ENCODE results near the gene UBA1. TPM values are rescaled to one million over a fixed set of nuclear protein-coding genes. Genes with fewer than 3 reads are reported as not detected.

UBA1 gene
- total and polyA plus RNA-seq, 2 donors: 80.4 to 99.8 TPM

- WGBS: 88% methylated on average over 9 of the region's 9 CpGs
- peaks cover 91% of the 10 kb centered on the region in 2 donors for H3K36me3 ChIP-seq (ENCODE audit: control insufficient read depth in 2 of 2, insufficient read depth in 2 of 2, low read length in 1 of 2)
- no peak overlapping the region for H3K27ac ChIP-seq (ENCODE audit: low read depth in 1 of 2, low read length in 1 of 2)
- H3K4me1 ChIP-seq (ENCODE audit: control insufficient read depth in 2 of 2, insufficient read depth in 2 of 2, low read length in 2 of 2): peaks cover 0 to 8% of the 10 kb centered on the region in 2 donors
- H3K4me3 ChIP-seq (ENCODE audit: low read length in 2 of 2): no peak overlapping the region
- DNase-seq (ENCODE audit: low read depth in 6 of 9, low spot score in 9 of 9): no peak
- no peaks in the 10 kb centered on the region for H3K27me3 ChIP-seq (ENCODE audit: control insufficient read depth in 2 of 2, insufficient read depth in 1 of 2, low read length in 1 of 2)
- H3K9me3 ChIP-seq (ENCODE audit: control insufficient read depth in 2 of 2, insufficient read depth in 1 of 2, low read length in 1 of 2): no peaks in the 10 kb centered on the region
Observed at GRCh38 chrX:47201345-47201944, 7.8 kb downstream of the UBA1 start.

GRCh38 chrX:47202316-47202715, 8.7 kb downstream of the UBA1 start:
- no peak overlapping the region for H3K4me3 ChIP-seq (ENCODE audit: low read length in 2 of 2)
- H3K9me3 ChIP-seq (ENCODE audit: control insufficient read depth in 2 of 2, insufficient read depth in 1 of 2, low read length in 1 of 2): no peaks in the 10 kb centered on the region
- H3K27me3 ChIP-seq (ENCODE audit: control insufficient read depth in 2 of 2, insufficient read depth in 1 of 2, low read length in 1 of 2): no peaks in the 10 kb centered on the region
- H3K36me3 ChIP-seq (ENCODE audit: control insufficient read depth in 2 of 2, insufficient read depth in 2 of 2, low read length in 1 of 2): peaks cover 85 to 91% of the 10 kb centered on the region in 2 donors
- 99% methylated on average over 11 of the region's 11 CpGs for WGBS
- peaks cover 0 to 4% of the 10 kb centered on the region in 2 donors for H3K4me1 ChIP-seq (ENCODE audit: control insufficient read depth in 2 of 2, insufficient read depth in 2 of 2, low read length in 2 of 2)
- H3K27ac ChIP-seq (ENCODE audit: low read depth in 1 of 2, low read length in 1 of 2): no peak overlapping the region
- no peak for DNase-seq (ENCODE audit: low read depth in 6 of 9, low spot score in 9 of 9)

DNA sequence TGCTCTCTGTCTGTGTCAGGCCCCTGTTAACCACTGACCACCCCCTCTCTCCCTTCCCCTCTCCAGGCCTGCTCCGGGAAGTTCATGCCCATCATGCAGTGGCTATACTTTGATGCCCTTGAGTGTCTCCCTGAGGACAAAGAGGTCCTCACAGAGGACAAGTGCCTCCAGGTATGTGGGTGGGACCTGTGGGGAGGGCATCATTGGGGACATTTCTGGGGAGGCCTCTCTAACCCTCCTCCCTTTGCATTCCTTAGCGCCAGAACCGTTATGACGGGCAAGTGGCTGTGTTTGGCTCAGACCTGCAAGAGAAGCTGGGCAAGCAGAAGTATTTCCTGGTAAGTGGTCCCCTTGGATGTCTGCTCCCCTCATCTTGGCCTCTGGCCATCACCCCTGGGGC, 9.2 kb downstream of the UBA1 start:
- no peak for DNase-seq (ENCODE audit: low read depth in 6 of 9, low spot score in 9 of 9)

DNA sequence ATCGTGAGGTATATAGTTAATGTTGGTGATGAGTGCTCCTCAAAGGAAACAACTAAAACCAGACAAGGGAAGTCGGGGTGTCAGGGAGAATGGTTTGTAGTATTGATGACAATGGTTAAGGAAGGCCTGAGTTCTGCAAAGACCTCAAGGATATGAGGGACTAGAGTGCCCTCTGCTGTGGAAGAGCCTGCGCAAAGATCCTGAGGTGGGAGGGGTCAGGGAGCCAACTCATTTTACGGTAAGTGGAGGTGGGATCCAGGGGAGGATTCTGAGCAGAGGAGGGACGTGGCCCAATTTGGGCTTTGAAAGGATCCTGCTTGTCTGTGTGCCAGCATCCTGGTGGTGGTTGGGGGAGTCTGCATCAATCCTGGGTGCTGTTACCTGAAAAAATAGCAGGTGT, 11.3 kb downstream of the UBA1 start:
- no peak for DNase-seq (ENCODE audit: low read depth in 6 of 9, low spot score in 9 of 9)
- Histone ChIP-seq H3K27me3 (ENCODE audit: control insufficient read depth in 2 of 2, insufficient read depth in 1 of 2, low read length in 1 of 2) (no peaks in the 10 kb centered on the region), H3K9me3 (ENCODE audit: control insufficient read depth in 2 of 2, insufficient read depth in 1 of 2, low read length in 1 of 2) (no peaks in the 10 kb centered on the region), H3K4me3 (ENCODE audit: low read length in 2 of 2) (no peak overlapping the region), H3K27ac (ENCODE audit: low read depth in 1 of 2, low read length in 1 of 2) (no peak overlapping the region), H3K36me3 (ENCODE audit: control insufficient read depth in 2 of 2, insufficient read depth in 2 of 2, low read length in 1 of 2) (peaks cover 81 to 89% of the 10 kb centered on the region in 2 donors), H3K4me1 (ENCODE audit: control insufficient read depth in 2 of 2, insufficient read depth in 2 of 2, low read length in 2 of 2) (no peaks in the 10 kb centered on the region)
- 93% methylated on average over 5 of the region's 5 CpGs for WGBS

More for the DNA sequence above, 9.2 kb downstream of the UBA1 start:
- H3K4me3 ChIP-seq (ENCODE audit: low read length in 2 of 2): no peak overlapping the region
- H3K4me1 ChIP-seq (ENCODE audit: control insufficient read depth in 2 of 2, insufficient read depth in 2 of 2, low read length in 2 of 2): no peaks in the 10 kb centered on the region
- H3K27me3 ChIP-seq (ENCODE audit: control insufficient read depth in 2 of 2, insufficient read depth in 1 of 2, low read length in 1 of 2): no peaks in the 10 kb centered on the region
- H3K27ac ChIP-seq (ENCODE audit: low read depth in 1 of 2, low read length in 1 of 2): no peak overlapping the region
- 71% methylated on average over 4 of the region's 4 CpGs for WGBS
- H3K9me3 ChIP-seq (ENCODE audit: control insufficient read depth in 2 of 2, insufficient read depth in 1 of 2, low read length in 1 of 2): no peaks in the 10 kb centered on the region
- peaks cover 86 to 91% of the 10 kb centered on the region in 2 donors for H3K36me3 ChIP-seq (ENCODE audit: control insufficient read depth in 2 of 2, insufficient read depth in 2 of 2, low read length in 1 of 2)

DNA sequence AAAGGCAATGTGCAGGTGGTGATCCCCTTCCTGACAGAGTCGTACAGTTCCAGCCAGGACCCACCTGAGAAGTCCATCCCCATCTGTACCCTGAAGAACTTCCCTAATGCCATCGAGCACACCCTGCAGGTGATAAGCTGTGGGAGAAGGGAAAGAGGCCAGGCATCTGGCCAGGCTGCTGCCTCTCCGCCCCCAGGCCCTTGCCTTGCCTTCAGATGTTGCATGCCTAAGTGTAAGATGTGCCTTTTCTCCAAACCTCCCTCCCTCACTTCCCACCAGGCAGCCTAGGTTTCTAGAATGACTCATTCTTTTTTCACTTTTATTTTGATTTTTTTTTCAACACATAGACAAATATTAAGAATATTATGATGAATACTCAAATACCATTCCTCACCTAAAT, 12.7 kb downstream of the UBA1 start:
- 92% methylated on average over 3 of the region's 3 CpGs for WGBS
- Histone ChIP-seq H3K4me1 (ENCODE audit: control insufficient read depth in 2 of 2, insufficient read depth in 2 of 2, low read length in 2 of 2) (no peaks in the 10 kb centered on the region), H3K4me3 (ENCODE audit: low read length in 2 of 2) (no peak overlapping the region), H3K9me3 (ENCODE audit: control insufficient read depth in 2 of 2, insufficient read depth in 1 of 2, low read length in 1 of 2) (no peaks in the 10 kb centered on the region), H3K36me3 (ENCODE audit: control insufficient read depth in 2 of 2, insufficient read depth in 2 of 2, low read length in 1 of 2) (peaks cover 80 to 89% of the 10 kb centered on the region in 2 donors), H3K27me3 (ENCODE audit: control insufficient read depth in 2 of 2, insufficient read depth in 1 of 2, low read length in 1 of 2) (no peaks in the 10 kb centered on the region), H3K27ac (ENCODE audit: low read depth in 1 of 2, low read length in 1 of 2) (no peak overlapping the region)
- no peak for DNase-seq (ENCODE audit: low read depth in 6 of 9, low spot score in 9 of 9)

DNA sequence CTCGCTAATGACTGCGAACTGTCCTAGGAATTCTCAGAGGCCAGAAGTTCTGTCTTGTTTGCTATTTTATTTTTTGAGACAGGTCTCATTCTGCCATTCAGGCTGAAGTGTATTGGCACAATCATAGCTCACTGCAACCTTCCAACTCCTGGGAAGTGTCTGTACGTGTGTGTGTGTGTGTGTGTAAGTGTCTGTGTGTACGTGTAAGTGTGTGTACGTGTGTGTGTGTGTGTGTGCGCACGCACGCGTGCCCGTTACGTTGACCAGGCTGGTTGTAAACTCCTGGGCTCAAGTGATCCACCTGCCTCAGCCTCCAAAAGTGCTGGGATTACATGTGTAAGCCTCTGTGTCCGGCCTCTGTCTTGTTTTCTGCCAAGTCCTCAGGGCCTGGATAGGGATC, 14.5 kb downstream of the UBA1 start:
- Histone ChIP-seq H3K27me3 (ENCODE audit: control insufficient read depth in 2 of 2, insufficient read depth in 1 of 2, low read length in 1 of 2) (no peaks in the 10 kb centered on the region), H3K36me3 (ENCODE audit: control insufficient read depth in 2 of 2, insufficient read depth in 2 of 2, low read length in 1 of 2) (peaks cover 79 to 88% of the 10 kb centered on the region in 2 donors), H3K27ac (ENCODE audit: low read depth in 1 of 2, low read length in 1 of 2) (no peak overlapping the region), H3K4me3 (ENCODE audit: low read length in 2 of 2) (no peak overlapping the region), H3K4me1 (ENCODE audit: control insufficient read depth in 2 of 2, insufficient read depth in 2 of 2, low read length in 2 of 2) (no peaks in the 10 kb centered on the region), H3K9me3 (ENCODE audit: control insufficient read depth in 2 of 2, insufficient read depth in 1 of 2, low read length in 1 of 2) (no peaks in the 10 kb centered on the region)
- 90% methylated on average over 12 of the region's 12 CpGs for WGBS
- DNase-seq (ENCODE audit: low read depth in 6 of 9, low spot score in 9 of 9): no peak

GRCh38 chrX:47209508-47210238, 16.0 kb downstream of the UBA1 start:
- no peaks in the 10 kb centered on the region for H3K27me3 ChIP-seq (ENCODE audit: control insufficient read depth in 2 of 2, insufficient read depth in 1 of 2, low read length in 1 of 2)
- H3K4me3 ChIP-seq (ENCODE audit: low read length in 2 of 2): no peak overlapping the region
- H3K9me3 ChIP-seq (ENCODE audit: control insufficient read depth in 2 of 2, insufficient read depth in 1 of 2, low read length in 1 of 2): no peaks in the 10 kb centered on the region
- no peak for DNase-seq (ENCODE audit: low read depth in 6 of 9, low spot score in 9 of 9)
- no peak overlapping the region for H3K27ac ChIP-seq (ENCODE audit: low read depth in 1 of 2, low read length in 1 of 2)
- no peaks in the 10 kb centered on the region for H3K4me1 ChIP-seq (ENCODE audit: control insufficient read depth in 2 of 2, insufficient read depth in 2 of 2, low read length in 2 of 2)
- H3K36me3 ChIP-seq (ENCODE audit: control insufficient read depth in 2 of 2, insufficient read depth in 2 of 2, low read length in 1 of 2): peaks cover 82 to 90% of the 10 kb centered on the region in 2 donors
- 98% methylated on average over 16 of the region's 16 CpGs for WGBS

DNA sequence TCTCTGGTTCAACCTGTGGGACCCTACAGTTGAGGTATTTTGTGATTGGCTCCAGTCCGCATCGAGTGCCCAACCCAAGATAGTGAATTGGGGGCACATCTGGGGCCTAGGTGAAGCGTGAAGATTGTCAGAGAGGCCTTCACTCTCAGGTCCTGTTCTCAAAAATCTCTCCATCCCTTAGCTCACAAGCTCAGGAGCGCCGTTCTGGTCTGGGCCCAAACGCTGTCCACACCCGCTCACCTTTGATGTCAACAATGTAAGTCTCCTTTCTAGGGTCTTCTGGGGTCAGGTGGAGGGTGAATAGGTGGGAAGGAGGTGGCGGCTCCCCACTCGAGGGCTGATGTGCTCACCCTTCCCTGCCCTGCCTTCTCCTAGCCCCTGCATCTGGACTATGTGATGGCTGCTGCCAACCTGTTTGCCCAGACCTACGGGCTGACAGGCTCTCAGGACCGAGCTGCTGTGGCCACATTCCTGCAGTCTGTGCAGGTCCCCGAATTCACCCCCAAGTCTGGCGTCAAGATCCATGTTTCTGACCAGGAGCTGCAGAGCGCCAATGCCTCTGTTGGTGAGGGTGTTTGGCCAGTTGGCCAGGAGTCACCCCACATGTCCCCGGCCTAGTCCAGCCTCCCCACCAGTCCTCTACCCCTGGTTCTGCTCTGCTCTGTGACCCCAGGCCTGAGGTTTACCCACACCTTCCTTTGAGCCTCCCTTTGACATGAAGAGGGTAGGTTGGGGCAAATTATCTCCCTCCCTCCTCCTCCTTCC, 17.2 kb downstream of the UBA1 start:
- Histone ChIP-seq H3K4me3 (ENCODE audit: low read length in 2 of 2) (no peak overlapping the region), H3K27ac (ENCODE audit: low read depth in 1 of 2, low read length in 1 of 2) (no peak overlapping the region), H3K4me1 (ENCODE audit: control insufficient read depth in 2 of 2, insufficient read depth in 2 of 2, low read length in 2 of 2) (no peaks in the 10 kb centered on the region), H3K36me3 (ENCODE audit: control insufficient read depth in 2 of 2, insufficient read depth in 2 of 2, low read length in 1 of 2) (peaks cover 82 to 92% of the 10 kb centered on the region in 2 donors), H3K9me3 (ENCODE audit: control insufficient read depth in 2 of 2, insufficient read depth in 1 of 2, low read length in 1 of 2) (no peaks in the 10 kb centered on the region), H3K27me3 (ENCODE audit: control insufficient read depth in 2 of 2, insufficient read depth in 1 of 2, low read length in 1 of 2) (no peaks in the 10 kb centered on the region)
- no peak for DNase-seq (ENCODE audit: low read depth in 6 of 9, low spot score in 9 of 9)
- WGBS: 94% methylated on average over 15 of the region's 15 CpGs

Data from thymus (tissue), 11 donors.